K562 (cell line): ENCODE measurements around the gene DENND6A. TPM values are rescaled to one million over a fixed set of nuclear protein-coding genes. Genes with fewer than 3 reads are reported as not detected.

Source experiments
- ATAC-seq: fragments of 200-7000 bp; cut with Tn5 transposase; 3 replicates; pipeline ENCODE4 v1.9.1; 2020; ENCODE audit warnings: moderate library complexity
- BruUV-seq: library from RNA; stranded (reverse); fragments of 400-500 nt; replicated peaks from 2 replicates; lab custom pipeline; 2021; lab: Mats Ljungman, UMichigan
- CTCF ChIA-PET: fragments of 300-600 bp; formaldehyde crosslinking; extraction: SDS; loops from one replicate; lab custom pipeline; 2021; ENCODE audit warnings: low intra/inter-chr PET ratio; lab: Yijun Ruan, JAX
- POLR2A ChIA-PET: fragments of 300-600, 350-650 bp; sonication (Branson Sonifier 250); formaldehyde crosslinking; extraction: SDS; loops from one replicate; lab custom pipeline; 2021; ENCODE audit warnings: antibody characterized with exemption, inconsistent platforms; lab: Yijun Ruan, JAX
- DNase-seq, 4 experiments: peaks; one replicate each; pipeline versions ENCODE4 v3.0.0 to v3.0.0-alpha.2; 2011 to 2018; ENCODE audit warnings: low spot score in 3 of 4, mixed read lengths in 3 of 4; ENCODE audit errors: extremely low read depth in 1 of 4
- FAIRE-seq: peaks from 2 replicates; lab custom pipeline; 2011; peaks lifted over from hg19 to GRCh38; lab: Jason Lieb, UNC
- H2AFZ ChIP-seq: 2 replicates; pipeline ENCODE4 v1.6.0; 2011; ENCODE audit warnings: low read depth, low read length, control low read depth, inconsistent platforms
- H3K27ac ChIP-seq: fragments of 200-600 bp; 3 replicates; pipeline ENCODE4 v1.8.0; 2011; ENCODE audit warnings: low read depth, mild to moderate bottlenecking, control low read depth, inconsistent platforms, low read length, moderate library complexity, mixed read lengths; ENCODE audit errors: extremely low read depth
- H3K27me3 ChIP-seq, 2 experiments: fragments of 300-600 bp in 1 of 2; 2 replicates in 1 of 2; 3 replicates in 1 of 2; pipeline versions ENCODE4 v1.6.0 to v1.8.0; 2011; ENCODE audit warnings: inconsistent platforms in 2 of 2, low read length in 2 of 2, mild to moderate bottlenecking in 1 of 2, mixed read lengths in 1 of 2, moderate library complexity in 1 of 2; ENCODE audit not compliant: control insufficient read depth in 2 of 2, insufficient read depth in 2 of 2
- H3K36me3 ChIP-seq: fragments of 300-600 bp; 3 replicates; pipeline ENCODE4 v1.8.0; 2011; ENCODE audit warnings: mild to moderate bottlenecking, low read length, inconsistent platforms; ENCODE audit not compliant: control insufficient read depth, insufficient read depth
- H3K4me1 ChIP-seq, 2 experiments: fragments of 200-600 bp in 1 of 2; replicated peaks in 1 of 2; 2 replicates in 1 of 2; 3 replicates in 1 of 2; pipeline versions ENCODE4 v1.5.1 to v1.8.0; 2011; ENCODE audit warnings: inconsistent platforms in 2 of 2, low read length in 2 of 2, mild to moderate bottlenecking in 1 of 2, mixed read lengths in 1 of 2, moderate library complexity in 1 of 2; ENCODE audit not compliant: control insufficient read depth in 2 of 2, insufficient read depth in 2 of 2
- H3K4me2 ChIP-seq: 2 replicates; pipeline ENCODE4 v1.6.1; 2011; ENCODE audit warnings: low read length, control low read depth, inconsistent platforms, mixed read lengths; ENCODE audit not compliant: insufficient read depth
- H3K4me3 ChIP-seq: fragments of 200-600 bp; sonication (generic), shearing (Covaris generic); 2 replicates; pipeline ENCODE4 v1.5.1; 2016; ENCODE audit warnings: control low read depth, inconsistent platforms
- H3K79me2 ChIP-seq: fragments of 200-600 bp; 3 replicates; pipeline ENCODE4 v1.8.0; 2011; ENCODE audit warnings: low read length, inconsistent platforms; ENCODE audit not compliant: control insufficient read depth, insufficient read depth
- H3K9ac ChIP-seq, 2 experiments: 2 replicates each; pipeline versions ENCODE4 v1.6.0 to v1.6.1; 2011; ENCODE audit warnings: low read depth in 2 of 2, low read length in 2 of 2, control low read depth in 1 of 2, inconsistent platforms in 1 of 2, mild to moderate bottlenecking in 1 of 2, mixed read lengths in 1 of 2; ENCODE audit not compliant: insufficient read depth in 1 of 2
- H3K9me1 ChIP-seq: one replicate; pipeline ENCODE4 v1.6.0; 2011; ENCODE audit warnings: inconsistent platforms, mild to moderate bottlenecking, low read length, moderate library complexity; ENCODE audit not compliant: control insufficient read depth, insufficient read depth
- H3K9me3 ChIP-seq: replicated peaks from 2 replicates; pipeline ENCODE4 v1.5.1; 2011; ENCODE audit warnings: low read depth, low read length, inconsistent platforms; ENCODE audit not compliant: control insufficient read depth, insufficient read depth
- H4K20me1 ChIP-seq: replicated peaks from 2 replicates; pipeline ENCODE4 v1.6.1; 2011; ENCODE audit warnings: low read length, inconsistent platforms, mixed read lengths; ENCODE audit not compliant: control insufficient read depth, insufficient read depth
- BCL6 ChIP-seq: fragments of 250-450 bp; sonication (Bioruptor Pico); IDR thresholded peaks from 2 replicates; pipeline ENCODE4 v1.4.0; 2020
- MEF2D ChIP-seq: conservative IDR thresholded peaks from 2 replicates; pipeline ENCODE4 v1.6.1; 2016; ENCODE audit warnings: low read depth, missing genetic modification characterization, missing compliant biosample characterization
- OTX1 ChIP-seq: fragments of 450-650 bp; formaldehyde crosslinking; IDR thresholded peaks from 2 replicates; pipeline ENCODE4 v1.4.0; 2022; ENCODE audit warnings: mild to moderate bottlenecking
- PHB2 ChIP-seq: fragments of 450-650 bp; IDR thresholded peaks from 2 replicates; pipeline ENCODE4 v1.6.1; 2017; ENCODE audit warnings: low read depth
- SIN3B ChIP-seq: fragments of 450-650 bp; IDR thresholded peaks from 2 replicates; pipeline ENCODE4 v1.6.1; 2017; ENCODE audit warnings: low read depth, mild to moderate bottlenecking, moderate library complexity
- SIRT6 ChIP-seq: IDR thresholded peaks from one replicate; pipeline ENCODE4 v1.6.1; 2012; ENCODE audit warnings: low read depth, mild to moderate bottlenecking, control low read depth, inconsistent platforms, low read length, moderate library complexity
- ZNF146 ChIP-seq: IDR thresholded peaks from one replicate; pipeline ENCODE4 v1.6.1; 2018; ENCODE audit warnings: missing compliant biosample characterization; ENCODE audit not compliant: unreplicated experiment
- ZNF224 ChIP-seq: sonication (generic); formaldehyde crosslinking; IDR thresholded peaks from 2 replicates; pipeline ENCODE4 v1.8.0; 2022; ENCODE audit warnings: mild to moderate bottlenecking, missing genetic modification reagents
- ZNF24 ChIP-seq: fragments of 450-650 bp; IDR thresholded peaks from 2 replicates; pipeline ENCODE4 v1.6.1; 2016
- ZNF444 ChIP-seq: fragments of 250-450 bp; sonication (Bioruptor Pico); IDR thresholded peaks from 2 replicates; pipeline ENCODE4 v1.4.0; 2020; ENCODE audit warnings: mild to moderate bottlenecking, moderate library complexity
- WGBS: fragments of 100-300 bp; shearing (Covaris generic); methylation state at CpG from one replicate; pipeline ENCODE4 v1.1.6; 2016; ENCODE audit warnings: low coverage, mixed read lengths; ENCODE audit not compliant: insufficient coverage; ENCODE audit errors: missing lambda C conversion rate; 5-methylcytosine and 5-hydroxymethylcytosine counted together
- in situ Hi-C: fragments of 300-500 bp; cut with MboI; formaldehyde crosslinking; loops from 4 replicates; pipeline ENCODE4 v1.15.0; 2018; ENCODE audit warnings: inconsistent platforms, mixed read lengths
- intact Hi-C: fragments of 100-400 bp; cut with micrococcal nuclease; formaldehyde crosslinking; loops from 2 replicates; pipeline ENCODE4 v1.14.2; 2022
- polyA plus RNA-seq, 8 experiments: library from polyadenylated mRNA; depleted of rRNA in 4 of 8; stranded (reverse) in 5 of 8; unstranded in 3 of 8; fragments of >200 nt; fragmentation: Nextera tagmentation in 2 of 8; fragmentation: Illumina TruSeq in 1 of 8; extraction: Ambion mirVana in 2 of 8; extraction: Trizol in 1 of 8; gene quantifications; 2 replicates each; pipeline versions ENCODE4 v1.2.1 to v1.2.3, GENCODE V29; 2011 to 2014; ENCODE audit warnings: inconsistent platforms in 1 of 8, missing spikeins in 1 of 8
- total RNA-seq, 7 experiments: library from RNA; depleted of rRNA in 6 of 7; stranded (reverse); fragments of >200 nt in 6 of 7; fragmentation: Illumina TruSeq in 2 of 7; extraction: Trizol in 2 of 7; gene quantifications; 2 replicates each; pipeline versions ENCODE4 v1.2.1 to v1.2.3, GENCODE V29; 2011 to 2021; ENCODE audit warnings: low replicate concordance in 1 of 7
- TF ChIP-seq, protein P1 (sequence below): fragments of 450-650 bp; formaldehyde crosslinking; IDR thresholded peaks from 2 replicates; pipeline ENCODE4 v1.4.0; 2022; ENCODE audit warnings: missing genetic modification characterization
- TF ChIP-seq, protein P2 (sequence below): fragments of 450-650 bp; formaldehyde crosslinking; IDR thresholded peaks from 2 replicates; pipeline ENCODE4 v1.4.0; 2020; ENCODE audit warnings: mild to moderate bottlenecking, moderate library complexity

The DENND6A gene
- total and polyA plus RNA-seq, 9 of the 15 experiments (the other 6 are each of a cell fraction or from before 2014, with no cell fraction given) = 1.5 to 12.7 (median 7.1) TPM

DNA sequence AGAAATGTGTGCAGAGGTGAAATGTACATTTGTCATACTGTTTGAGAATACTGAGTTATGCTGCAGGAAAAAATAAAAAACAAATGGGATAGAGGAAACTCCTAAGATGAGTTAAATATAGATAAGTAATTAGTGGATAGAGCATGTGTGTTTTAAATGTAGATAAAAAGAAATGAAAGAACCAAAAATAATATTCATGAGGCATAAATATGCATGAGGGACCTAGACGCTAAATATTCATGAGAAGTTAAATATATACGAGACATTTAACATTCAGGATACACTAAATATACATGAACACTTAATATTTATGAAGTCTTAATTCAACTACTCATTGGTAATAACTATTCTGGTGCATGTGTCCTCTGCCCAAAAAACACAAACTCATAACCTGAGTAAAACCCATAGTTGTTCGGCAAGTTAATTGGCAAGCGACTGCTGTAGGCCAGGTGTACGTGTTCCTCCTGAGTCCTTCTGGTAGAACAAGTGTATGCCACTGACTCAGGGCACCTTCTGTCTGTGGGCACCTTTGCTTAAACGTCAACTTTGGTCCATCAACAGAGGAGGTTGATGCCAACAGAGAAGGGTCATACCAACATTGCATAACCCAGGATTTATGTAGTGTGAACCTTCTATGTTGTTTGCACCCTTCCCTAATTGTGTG, 24.5 kb upstream of the DENND6A start:
- Histone ChIP-seq H3K9me3 (no peaks in the 10 kb centered on the region), H2AFZ (no peak overlapping the region), H3K9me1 (no peaks in the 10 kb centered on the region), H3K4me1 (no peaks in the 10 kb centered on the region; a peak in 1 of 5 replicates), H3K36me3 (no peaks in the 10 kb centered on the region), H3K79me2 (no peaks in the 10 kb centered on the region), H3K27me3 (no peaks in the 10 kb centered on the region), H4K20me1 (no peaks in the 10 kb centered on the region), H3K4me2 (no peak overlapping the region), H3K9ac (no peak overlapping the region), H3K27ac (no peak overlapping the region), H3K4me3 (no peak overlapping the region)
- no TSS peak for BruUV-seq
- TF ChIP-seq MEF2D (tag) = no peak
- TF ChIP-seq, protein P1, sequence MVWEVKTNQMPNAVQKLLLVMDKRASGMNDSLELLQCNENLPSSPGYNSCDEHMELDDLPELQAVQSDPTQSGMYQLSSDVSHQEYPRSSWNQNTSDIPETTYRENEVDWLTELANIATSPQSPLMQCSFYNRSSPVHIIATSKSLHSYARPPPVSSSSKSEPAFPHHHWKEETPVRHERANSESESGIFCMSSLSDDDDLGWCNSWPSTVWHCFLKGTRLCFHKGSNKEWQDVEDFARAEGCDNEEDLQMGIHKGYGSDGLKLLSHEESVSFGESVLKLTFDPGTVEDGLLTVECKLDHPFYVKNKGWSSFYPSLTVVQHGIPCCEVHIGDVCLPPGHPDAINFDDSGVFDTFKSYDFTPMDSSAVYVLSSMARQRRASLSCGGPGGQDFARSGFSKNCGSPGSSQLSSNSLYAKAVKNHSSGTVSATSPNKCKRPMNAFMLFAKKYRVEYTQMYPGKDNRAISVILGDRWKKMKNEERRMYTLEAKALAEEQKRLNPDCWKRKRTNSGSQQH = no peak
- intact Hi-C loops = no loop called here
- FAIRE-seq (no peak), DNase-seq (no peak), ATAC-seq (no peak)
- CTCF ChIA-PET = no interaction called here
- 75% methylated on average over 6 of the region's 6 CpGs for WGBS
- in situ Hi-C loops = no loop called here
- POLR2A ChIA-PET = no interaction called here

DNA sequence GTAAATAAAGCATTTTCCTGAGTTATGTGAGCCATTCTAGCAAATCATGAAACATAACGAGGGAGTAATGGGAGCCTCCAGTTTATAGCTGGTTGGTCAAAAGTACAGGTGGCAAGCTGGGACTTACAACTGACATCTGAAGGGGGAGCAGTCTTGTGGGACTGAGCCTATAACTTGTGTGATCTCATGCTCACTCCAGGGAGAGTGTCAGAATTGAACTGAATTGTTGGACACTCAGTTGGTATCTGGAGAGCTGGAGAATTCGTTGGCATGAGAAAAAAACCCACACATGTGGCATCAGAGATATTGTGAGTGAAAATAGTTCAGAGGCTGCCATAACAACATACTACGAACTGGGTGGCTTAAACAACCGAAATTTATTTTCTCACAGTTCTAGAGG, 22.8 kb upstream of the DENND6A start:
- ChIA-PET CTCF (no interaction called here), POLR2A (no interaction called here)
- Histone ChIP-seq H3K9me1 (no peaks in the 10 kb centered on the region), H3K27ac (no peak overlapping the region; the same call in 2 of the 3 replicates), H3K36me3 (no peaks in the 10 kb centered on the region), H4K20me1 (no peaks in the 10 kb centered on the region), H3K4me3 (no peak overlapping the region), H3K79me2 (no peaks in the 10 kb centered on the region), H3K4me2 (no peak overlapping the region), H3K27me3 (no peaks in the 10 kb centered on the region), H2AFZ (peak overlapping the region; percentile 40; the same call in 1 of the 2 replicates), H3K9ac (no peak overlapping the region), H3K4me1 (no peaks in the 10 kb centered on the region; a peak in 1 of 5 replicates), H3K9me3 (no peaks in the 10 kb centered on the region)
- 36% methylated on average over 4 of the region's 4 CpGs for WGBS
- intact Hi-C loops = no loop called here
- DNase-seq = no peak
- no peak for TF ChIP-seq OTX1 (CRISPR knock-in tag)
- TF ChIP-seq ZNF24 = no peak
- TF ChIP-seq BCL6 (CRISPR knock-in tag) = no peak
- no peak for TF ChIP-seq SIRT6
- no peak for TF ChIP-seq SIN3B
- TF ChIP-seq PHB2 = no peak
- no peak for TF ChIP-seq ZNF146 (CRISPR knock-in tag)
- TF ChIP-seq ZNF444 (CRISPR knock-in tag) = no peak
- TF ChIP-seq, protein P2, sequence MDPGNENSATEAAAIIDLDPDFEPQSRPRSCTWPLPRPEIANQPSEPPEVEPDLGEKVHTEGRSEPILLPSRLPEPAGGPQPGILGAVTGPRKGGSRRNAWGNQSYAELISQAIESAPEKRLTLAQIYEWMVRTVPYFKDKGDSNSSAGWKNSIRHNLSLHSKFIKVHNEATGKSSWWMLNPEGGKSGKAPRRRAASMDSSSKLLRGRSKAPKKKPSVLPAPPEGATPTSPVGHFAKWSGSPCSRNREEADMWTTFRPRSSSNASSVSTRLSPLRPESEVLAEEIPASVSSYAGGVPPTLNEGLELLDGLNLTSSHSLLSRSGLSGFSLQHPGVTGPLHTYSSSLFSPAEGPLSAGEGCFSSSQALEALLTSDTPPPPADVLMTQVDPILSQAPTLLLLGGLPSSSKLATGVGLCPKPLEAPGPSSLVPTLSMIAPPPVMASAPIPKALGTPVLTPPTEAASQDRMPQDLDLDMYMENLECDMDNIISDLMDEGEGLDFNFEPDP (CRISPR knock-in tag) = no peak
- TF ChIP-seq ZNF224 (CRISPR knock-in tag) = no peak
- no TSS peak for BruUV-seq
- ATAC-seq = peak; percentile 72
- in situ Hi-C loops = no loop called here
- FAIRE-seq = no peak
